IMR-90 (cell line): ENCODE results near the gene XRCC3. TPM values are rescaled to one million over a fixed set of nuclear protein-coding genes. Genes with fewer than 3 reads are reported as not detected.
"Not testable (repeated sequence)": the region's sequence is repeated elsewhere in the genome, so short reads cannot be mapped to it uniquely, and the experiment has no call there.

Experiments used
- ATAC-seq: fragments of 200-7000 bp; cut with Tn5 transposase; 2 replicates; pipeline ENCODE4 v1.9.1; 2020; ENCODE audit warnings: low read depth, mild to moderate bottlenecking, moderate library complexity
- BruUV-seq: library from RNA; stranded (reverse); fragments of 400-500 nt; replicated peaks from 2 replicates; lab custom pipeline; 2021; lab: Mats Ljungman, UMichigan
- CTCF ChIA-PET: fragments of 300-600 bp; formaldehyde crosslinking; extraction: SDS; loops from one replicate; lab custom pipeline; 2021; ENCODE audit warnings: antibody characterized with exemption; lab: Yijun Ruan, JAX
- POLR2A ChIA-PET: fragments of 300-600 bp; sonication (Branson Sonifier 250); formaldehyde crosslinking; loops from one replicate; lab custom pipeline; 2022; ENCODE audit warnings: antibody characterized with exemption; ENCODE audit not compliant: unreplicated experiment; lab: Charles Lee
- DNase-seq: peaks from one replicate; pipeline ENCODE4 v3.0.0; 2013
- H2AFZ ChIP-seq: replicated peaks from 2 replicates; pipeline ENCODE3; 2013; ENCODE audit warnings: low read length, mild to moderate bottlenecking; ENCODE audit not compliant: poor library complexity
- H2AK5ac ChIP-seq: 2 replicates; pipeline ENCODE4 v1.6.1; 2013; ENCODE audit warnings: low read depth, low read length, inconsistent platforms
- H2AK9ac ChIP-seq: replicated peaks from 2 replicates; pipeline ENCODE3; 2013; ENCODE audit warnings: mild to moderate bottlenecking, low read depth, low read length, moderate library complexity; ENCODE audit not compliant: poor library complexity
- H2BK120ac ChIP-seq: 2 replicates; pipeline ENCODE4 v1.6.1; 2013; ENCODE audit warnings: low read depth, low read length, inconsistent platforms
- H2BK15ac ChIP-seq: 3 replicates; pipeline ENCODE4 v1.6.1; 2013; ENCODE audit warnings: low read depth, low read length, inconsistent platforms
- H2BK20ac ChIP-seq: 2 replicates; pipeline ENCODE4 v1.6.1; 2013; ENCODE audit warnings: low read depth, mild to moderate bottlenecking, inconsistent platforms, low read length, moderate library complexity
- H2BK5ac ChIP-seq: 2 replicates; pipeline ENCODE4 v1.6.1; 2013; ENCODE audit warnings: mild to moderate bottlenecking, low read depth, low read length, inconsistent platforms; ENCODE audit not compliant: poor library complexity, severe bottlenecking
- H3K14ac ChIP-seq: replicated peaks from 2 replicates; pipeline ENCODE4 v1.6.1; 2013; ENCODE audit warnings: low read depth, low read length, inconsistent platforms
- H3K18ac ChIP-seq: 2 replicates; pipeline ENCODE4 v1.6.1; 2013; ENCODE audit warnings: low read depth, low read length, control low read depth
- H3K23ac ChIP-seq: 2 replicates; pipeline ENCODE4 v1.6.1; 2013; ENCODE audit warnings: low read depth, low read length, inconsistent platforms
- H3K27ac ChIP-seq: 2 replicates; pipeline ENCODE4 v1.5.1; 2013; ENCODE audit warnings: mild to moderate bottlenecking, control low read depth, low read length; ENCODE audit not compliant: insufficient read depth
- H3K27me3 ChIP-seq: 2 replicates; pipeline ENCODE4 v1.6.1; 2013; ENCODE audit warnings: low read length; ENCODE audit not compliant: control insufficient read depth, insufficient read depth
- H3K36me3 ChIP-seq: 2 replicates; pipeline ENCODE4 v1.6.1; 2013; ENCODE audit warnings: low read length, mixed read lengths; ENCODE audit not compliant: control insufficient read depth, insufficient read depth
- H3K4ac ChIP-seq: 2 replicates; pipeline ENCODE4 v1.6.1; 2013; ENCODE audit warnings: low read depth, low read length, inconsistent platforms
- H3K4me1 ChIP-seq: 2 replicates; pipeline ENCODE4 v1.6.1; 2013; ENCODE audit warnings: low read length, mixed read lengths; ENCODE audit not compliant: control insufficient read depth, insufficient read depth
- H3K4me2 ChIP-seq: 2 replicates; pipeline ENCODE4 v1.6.1; 2013; ENCODE audit warnings: low read depth, mild to moderate bottlenecking, control low read depth, low read length, moderate library complexity
- H3K4me3 ChIP-seq: 2 replicates; pipeline ENCODE4 v1.5.1; 2013; ENCODE audit warnings: low read depth, mild to moderate bottlenecking, control low read depth, low read length, moderate library complexity; ENCODE audit not compliant: insufficient read depth
- H3K56ac ChIP-seq: 2 replicates; pipeline ENCODE4 v1.6.1; 2013; ENCODE audit warnings: low read length, inconsistent platforms; ENCODE audit not compliant: insufficient read depth; ENCODE audit errors: extremely low read depth
- H3K79me1 ChIP-seq, 2 experiments: 2 replicates each; pipeline ENCODE4 v1.6.1; 2013; ENCODE audit warnings: low read length in 2 of 2, inconsistent platforms in 1 of 2, low read depth in 1 of 2
- H3K9ac ChIP-seq: 2 replicates; pipeline ENCODE4 v1.6.1; 2013; ENCODE audit warnings: low read depth, low read length, control low read depth
- H3K9me1 ChIP-seq: 2 replicates; pipeline ENCODE4 v1.6.1; 2013; ENCODE audit warnings: low read length, inconsistent platforms; ENCODE audit not compliant: insufficient read depth
- H3K9me3 ChIP-seq: 2 replicates; pipeline ENCODE4 v1.6.1; 2013; ENCODE audit warnings: low read length; ENCODE audit not compliant: control insufficient read depth, insufficient read depth
- H4K20me1 ChIP-seq: 2 replicates; pipeline ENCODE4 v1.6.1; 2013; ENCODE audit warnings: low read length, inconsistent platforms; ENCODE audit not compliant: insufficient read depth
- H4K5ac ChIP-seq: 2 replicates; pipeline ENCODE4 v1.6.1; 2013; ENCODE audit warnings: mild to moderate bottlenecking, low read depth, low read length, control low read depth
- H4K8ac ChIP-seq, 2 experiments: 2 replicates each; pipeline ENCODE4 v1.6.1; 2013; ENCODE audit warnings: low read depth in 2 of 2, low read length in 2 of 2, control low read depth in 1 of 2, inconsistent platforms in 1 of 2
- H4K91ac ChIP-seq: 2 replicates; pipeline ENCODE4 v1.6.1; 2013; ENCODE audit warnings: low read depth, low read length, inconsistent platforms; ENCODE audit not compliant: insufficient read depth
- CEBPB ChIP-seq: IDR thresholded peaks from 2 replicates; pipeline ENCODE4 v1.6.1; 2012; ENCODE audit warnings: low read depth, low read length, improper control_type of control experiment
- POLR2A ChIP-seq: IDR thresholded peaks from 2 replicates; pipeline ENCODE4 v1.6.1; 2012; ENCODE audit warnings: mild to moderate bottlenecking, low read depth, low read length
- WGBS, 2 experiments: methylation state at CpG; one replicate each; pipeline versions ENCODE4 v1.1.5 to v1.1.7; 2013; ENCODE audit warnings: missing lambda C conversion rate in 2 of 2; ENCODE audit not compliant: insufficient read length in 1 of 2; ENCODE audit errors: extremely low coverage in 2 of 2; 5-methylcytosine and 5-hydroxymethylcytosine counted together
- dilution Hi-C: fragments of 300-500 bp; cut with HindIII; formaldehyde crosslinking; loops from one replicate; pipeline ENCODE4 v1.14.3; 2018; ENCODE audit warnings: low sequenced_read_pairs; ENCODE audit not compliant: unreplicated experiment
- in situ Hi-C: fragments of 300-500 bp; cut with MboI; formaldehyde crosslinking; loops from 3 replicates; pipeline ENCODE4 v1.14.3; 2019; ENCODE audit warnings: low sequenced_read_pairs, inconsistent platforms, mixed read lengths
- intact Hi-C: fragments of 100-400 bp; cut with micrococcal nuclease; formaldehyde crosslinking; loops from 2 replicates; pipeline ENCODE4 v1.10.0; 2022
- polyA plus RNA-seq, 3 experiments: library from polyadenylated mRNA; depleted of rRNA; stranded (reverse); fragments of >200 nt; gene quantifications; 2 replicates each; pipeline ENCODE4 v1.2.3, GENCODE V29; 2012; ENCODE audit warnings: low replicate concordance in 1 of 3
- total RNA-seq: library from RNA; depleted of rRNA; stranded (reverse); fragments of >200 nt; gene quantifications from 2 replicates; pipeline ENCODE4 v1.2.3, GENCODE V29; 2012

The XRCC3 gene
- total and polyA plus RNA-seq, 2 of the 4 experiments (the other 2 are of a cell fraction) = 8.1 to 9.5 TPM

GRCh38 chr14:103653805-103654204, 61.4 kb downstream of the XRCC3 start:
- intact Hi-C loops = no loop called here
- peak overlapping the region; percentile 7; the same call in 1 of the 2 replicates for H2AK5ac ChIP-seq
- H2AFZ ChIP-seq = no peak overlapping the region
- dilution Hi-C loops = no loop called here
- H2BK15ac ChIP-seq = no peak overlapping the region
- H3K27ac ChIP-seq = peak overlapping the region; percentile 60; the same call in 1 of the 2 replicates
- peaks cover 25% of the 10 kb centered on the region for H3K9me1 ChIP-seq
- ChIA-PET POLR2A (no interaction called here), CTCF (no interaction called here)
- peak overlapping the region; percentile 12; the same call in 1 of the 2 replicates for H3K9ac ChIP-seq
- no peak overlapping the region; the same call in 1 of the 2 replicates for H3K56ac ChIP-seq
- WGBS, 2 experiments = no CpG with 5 or more reads among the region's 4 CpGs
- DNase-seq (no peak), ATAC-seq (no peak)
- H4K20me1 ChIP-seq = peaks cover 77% of the 10 kb centered on the region
- H3K18ac ChIP-seq = no peak overlapping the region
- H3K79me1 ChIP-seq = peaks cover 17 to 69% of the 10 kb centered on the region in 2 experiments; a peak in 3 of 4 replicates
- no peak overlapping the region for H2BK20ac ChIP-seq
- H4K8ac ChIP-seq = peak overlapping the region in 1 of 2 experiments; percentile 40; a peak in 1 of 4 replicates
- H3K27me3 ChIP-seq = no peaks in the 10 kb centered on the region
- H2BK120ac ChIP-seq = no peak overlapping the region
- no TSS peak for BruUV-seq
- H3K9me3 ChIP-seq = no peaks in the 10 kb centered on the region
- H4K5ac ChIP-seq = no peak overlapping the region
- peak overlapping the region; percentile 22 for H2BK5ac ChIP-seq
- no peak overlapping the region for H4K91ac ChIP-seq
- in situ Hi-C loops = no loop called here
- no peak overlapping the region for H3K4me3 ChIP-seq
- H3K4me1 ChIP-seq = peaks cover 31% of the 10 kb centered on the region
- H3K23ac ChIP-seq = 0 out of 2 replicates have a peak overlapping the region, but pooled peaks have one; percentile 48
- no peak overlapping the region for H3K4me2 ChIP-seq
- no peak overlapping the region; the same call in 1 of the 2 replicates for H3K14ac ChIP-seq
- TF ChIP-seq POLR2A (no peak), CEBPB (peak; percentile 68)
- no peak overlapping the region for H2AK9ac ChIP-seq
- H3K36me3 ChIP-seq = peaks cover 37% of the 10 kb centered on the region
- peak overlapping the region; percentile 5; the same call in 1 of the 2 replicates for H3K4ac ChIP-seq

- H3K18ac ChIP-seq, dilution Hi-C loops, H2BK120ac ChIP-seq, CTCF ChIA-PET, H3K4ac ChIP-seq, H4K5ac ChIP-seq, H3K4me3 ChIP-seq, POLR2A ChIA-PET, H2AFZ ChIP-seq, H2AK9ac ChIP-seq, BruUV-seq, H4K91ac ChIP-seq, H2BK15ac ChIP-seq, H3K27me3 ChIP-seq, H3K4me2 ChIP-seq, H3K56ac ChIP-seq, H3K27ac ChIP-seq, H2BK20ac ChIP-seq, DNase-seq, in situ Hi-C loops, H3K14ac ChIP-seq, ATAC-seq, intact Hi-C loops, H3K23ac ChIP-seq, H3K9me3 ChIP-seq: not testable (repeated sequence)
- Histone ChIP-seq H3K36me3 (peaks cover 34% of the 10 kb centered on the region), H2BK5ac (peak overlapping the region; percentile 22), H3K9ac (peak overlapping the region; percentile 12; the same call in 1 of the 2 replicates), H3K79me1 (peaks cover 17 to 72% of the 10 kb centered on the region in 2 experiments; a peak in 3 of 4 replicates), H4K20me1 (peaks cover 82% of the 10 kb centered on the region), H3K4me1 (peaks cover 31% of the 10 kb centered on the region), H2AK5ac (peak overlapping the region; percentile 7; the same call in 1 of the 2 replicates), H3K9me1 (peaks cover 25% of the 10 kb centered on the region), H4K8ac (peak overlapping the region in 1 of 2 experiments; percentile 40; a peak in 1 of 4 replicates)
- WGBS, 2 experiments = 13% methylated on average over 3 of the region's 10 CpGs; no CpG with 5 or more reads in 1 of the 2 experiments
These were observed 61.9 kb downstream of the XRCC3 start for GRCh38 chr14:103653336-103653735.
